Stimulated activated CD8-positive, alpha-beta memory T cell treated with anti-CD3 and anti-CD28 coated beads, Interleukin-15, amount 100 ng/mL, for 1 hour (primary cell): ENCODE data around the gene HCRTR2.
"Not testable (repeated sequence)": the region's sequence is repeated elsewhere in the genome, so short reads cannot be mapped to it uniquely, and the experiment has no call there.

ENCODE experiments used
- DNase-seq: peaks from one replicate; pipeline ENCODE4 v3.0.0-alpha.2; 2020; ENCODE audit warnings: low read depth

HCRTR2 gene

DNA sequence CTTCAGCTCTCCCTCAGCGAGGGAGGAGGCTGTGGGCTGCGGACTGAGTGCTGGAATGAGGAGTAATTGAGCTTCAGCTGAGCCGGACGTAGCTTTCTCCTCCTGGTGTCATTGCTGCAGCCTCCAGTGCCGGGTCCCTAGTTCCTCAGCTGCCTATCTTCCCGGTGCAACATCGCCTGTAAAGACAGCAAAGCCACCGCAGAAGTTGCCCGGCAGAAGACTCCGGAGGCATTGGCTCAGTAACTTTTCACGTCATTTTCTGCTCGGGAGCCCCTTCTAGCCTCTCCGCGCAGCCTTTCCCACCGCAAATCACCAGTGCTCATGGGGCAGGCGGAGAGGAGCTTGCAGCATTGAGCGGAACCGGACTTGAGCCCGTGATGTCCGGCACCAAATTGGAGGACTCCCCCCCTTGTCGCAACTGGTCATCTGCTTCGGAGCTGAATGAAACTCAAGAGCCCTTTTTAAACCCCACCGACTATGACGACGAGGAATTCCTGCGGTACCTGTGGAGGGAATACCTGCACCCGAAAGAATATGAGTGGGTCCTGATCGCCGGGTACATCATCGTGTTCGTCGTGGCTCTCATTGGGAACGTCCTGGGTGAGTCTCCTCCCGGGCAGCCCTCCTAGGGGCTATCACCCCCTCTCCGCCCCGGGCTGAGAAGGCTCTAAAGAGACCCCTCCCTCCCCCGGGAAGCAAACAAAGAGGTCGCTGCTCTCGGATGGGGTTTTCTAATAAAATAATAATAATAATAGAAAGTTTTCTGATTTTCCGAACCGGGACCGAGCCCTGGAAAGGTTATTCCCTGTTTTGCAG, at the start of gene HCRTR2:
TSS of gene HCRTR2 (plus strand) at position 305 of the 816 bp plus-strand sequence. CDS start at position 378, 73 bp downstream.
- DNase-seq = no peak

DNA sequence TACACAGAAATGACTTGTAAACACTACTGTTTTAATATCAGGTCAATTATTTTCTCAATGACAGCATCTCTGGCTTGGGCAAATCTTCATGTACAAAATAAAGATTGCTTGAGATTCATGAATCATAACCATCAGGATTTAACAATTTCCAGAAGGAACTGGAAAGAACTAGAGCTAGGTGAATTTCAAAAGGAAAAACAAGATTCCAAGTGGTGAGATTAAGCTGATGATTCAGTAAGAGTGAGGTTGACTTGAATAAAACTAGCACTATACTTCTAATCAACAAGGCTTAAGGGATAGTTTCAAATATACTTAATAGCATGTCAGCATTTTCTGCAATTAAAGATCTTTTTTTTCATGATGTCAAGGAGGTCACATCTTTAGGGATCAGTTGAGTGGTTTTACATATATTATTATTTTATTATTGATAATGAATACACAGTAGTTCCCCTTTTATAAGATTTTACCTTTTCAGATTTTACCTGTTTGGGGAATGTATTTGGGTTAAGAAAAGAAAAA, 43.5 kb upstream of the HCRTR2 start:
- no peak for DNase-seq

DNA sequence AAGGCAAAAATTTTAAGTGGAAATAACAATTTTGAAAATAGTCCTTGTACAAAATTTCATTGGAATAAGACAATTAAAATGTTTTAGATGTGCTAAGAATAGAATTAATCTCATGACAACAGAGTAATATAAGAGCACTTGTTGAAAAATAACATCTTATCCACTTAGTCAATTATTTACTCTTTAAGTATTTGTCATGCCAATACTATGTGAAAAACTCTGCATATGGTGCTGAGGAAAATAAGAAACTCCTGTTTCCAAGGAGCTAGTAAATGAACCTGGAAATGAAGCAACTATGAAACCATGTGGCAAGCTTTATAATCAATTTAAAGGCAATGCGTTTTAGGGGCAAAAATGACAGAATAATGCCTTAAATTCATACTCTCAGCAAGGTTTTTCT, 42.7 kb upstream of the HCRTR2 start:
- no peak for DNase-seq

DNA sequence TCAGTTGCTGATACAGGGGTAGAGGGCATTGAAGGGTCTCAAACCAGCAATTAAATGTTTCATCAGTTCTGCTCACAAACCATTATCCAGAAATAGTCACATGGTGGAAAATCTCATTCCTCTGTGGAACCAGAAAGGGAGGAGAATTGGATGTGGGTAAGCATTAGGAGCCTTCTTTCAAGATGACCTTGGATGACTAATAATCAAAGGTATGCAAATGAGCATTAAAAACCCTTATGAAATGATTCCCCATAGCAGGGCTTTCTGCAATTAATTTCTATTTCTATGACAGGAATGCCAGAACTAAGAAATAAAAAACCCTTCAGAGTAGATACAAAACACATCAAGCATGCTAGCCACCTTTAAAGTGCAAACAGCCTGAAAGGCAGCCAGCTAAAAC, 37.4 kb upstream of the HCRTR2 start:
- no peak for DNase-seq

DNA sequence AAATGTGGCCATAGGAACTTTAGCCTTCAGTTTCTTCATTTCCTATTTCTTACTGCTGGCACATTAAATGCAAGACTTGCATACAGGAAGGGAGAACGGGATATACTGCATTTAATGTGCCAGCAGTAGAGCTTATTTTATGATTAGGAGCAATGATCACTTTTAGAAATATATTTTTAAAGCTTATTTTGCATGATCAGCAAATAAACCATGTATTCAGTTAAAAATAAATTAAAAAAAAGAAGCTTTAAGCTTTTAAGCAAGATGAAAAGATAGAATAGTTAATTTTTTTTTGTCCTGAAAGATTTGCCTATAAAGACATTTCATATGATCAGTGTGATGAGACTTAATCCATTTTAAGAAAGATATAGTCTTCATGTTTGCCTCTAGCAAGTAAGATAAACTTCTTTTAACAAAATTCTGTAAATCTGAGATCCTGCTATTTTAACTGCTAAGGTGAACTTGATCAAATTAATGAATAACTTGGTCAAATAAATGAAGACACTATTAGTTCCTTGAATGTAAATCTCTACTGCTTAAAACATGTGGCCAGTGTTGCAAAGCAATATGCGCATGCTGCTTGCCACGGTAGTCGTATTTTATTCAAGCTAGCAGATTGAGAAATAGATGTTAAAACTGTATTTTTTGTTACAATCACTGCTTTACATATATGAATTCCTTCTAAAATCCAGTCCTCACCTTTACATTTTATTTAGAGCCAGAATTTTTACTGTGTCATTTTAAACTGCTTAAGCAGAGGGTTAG, 36.2 kb upstream of the HCRTR2 start:
- DNase-seq = no peak

DNA sequence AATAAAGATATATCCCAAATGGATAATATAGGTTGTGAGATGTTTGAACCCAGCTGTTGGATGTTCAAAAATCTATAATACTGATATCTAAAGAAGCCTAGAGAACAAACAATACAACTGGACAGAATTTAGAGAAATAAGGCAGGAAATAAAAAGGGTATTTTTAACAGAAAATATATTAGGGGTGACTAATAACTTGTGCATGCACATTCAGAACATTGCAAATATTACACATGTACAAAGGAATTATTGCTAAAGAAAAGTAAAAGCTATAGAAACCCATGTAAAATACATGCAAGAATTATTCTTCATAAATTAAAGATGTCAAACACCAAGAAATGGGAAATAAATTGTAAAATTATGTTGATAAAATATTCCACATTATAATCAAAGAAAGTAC, 32.7 kb upstream of the HCRTR2 start:
- DNase-seq = no peak

DNA sequence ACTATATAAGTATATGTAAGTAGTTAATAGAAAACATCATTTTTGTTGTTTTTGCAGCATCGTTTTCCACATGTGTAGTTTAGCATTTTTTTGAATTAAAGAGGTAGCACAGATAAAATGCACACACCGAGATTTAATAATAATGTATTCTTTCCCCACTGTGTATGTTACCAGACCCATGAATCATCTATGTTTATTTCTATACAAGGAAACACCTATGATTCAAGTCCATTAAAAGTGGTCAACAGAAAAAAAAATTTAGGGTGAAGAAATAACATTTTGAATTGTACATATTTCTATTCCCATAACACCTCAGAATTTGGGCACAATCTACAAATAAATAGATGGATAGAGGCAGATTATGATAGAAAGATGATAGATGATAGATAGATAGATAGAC, 31.7 kb upstream of the HCRTR2 start:
- DNase-seq = no peak

DNA sequence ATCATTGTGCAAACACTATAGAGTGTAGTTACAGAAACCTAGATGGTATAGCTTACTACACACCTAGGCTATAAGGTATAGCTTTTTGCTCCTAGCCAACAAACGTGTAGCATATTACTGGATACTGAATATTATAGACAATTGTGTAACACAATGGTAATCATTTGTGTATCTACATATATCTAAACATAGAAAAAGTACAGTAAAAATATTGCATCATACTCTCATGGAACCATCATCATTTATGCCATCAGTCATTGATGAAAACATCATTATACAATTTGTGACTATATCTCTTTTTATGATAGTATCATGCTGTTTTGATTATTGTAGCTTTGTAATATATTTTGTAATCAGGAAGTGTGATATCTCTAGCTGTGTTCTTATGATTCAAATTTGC, 21.0 kb upstream of the HCRTR2 start:
- no peak for DNase-seq

DNA sequence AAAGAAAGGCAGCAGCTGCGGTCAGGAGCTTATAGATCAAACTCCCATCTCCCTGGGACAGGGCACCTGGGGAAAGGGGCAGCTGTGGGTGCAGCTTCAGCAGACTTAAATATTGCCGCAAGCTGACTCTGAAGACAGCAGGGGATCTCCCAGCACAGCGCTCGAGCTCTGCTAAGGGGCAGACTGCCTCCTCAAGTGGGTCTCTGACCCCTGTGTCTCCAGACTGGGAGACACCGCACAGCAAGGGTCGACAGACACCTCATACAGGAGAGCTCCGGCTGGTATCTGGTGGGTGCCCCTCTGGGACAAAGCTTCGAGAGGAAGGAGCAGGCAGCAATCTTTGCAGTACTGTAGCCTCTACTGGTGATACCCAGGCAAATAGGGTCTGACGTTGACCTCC, 15.5 kb upstream of the HCRTR2 start:
- not testable (repeated sequence) for DNase-seq

DNA sequence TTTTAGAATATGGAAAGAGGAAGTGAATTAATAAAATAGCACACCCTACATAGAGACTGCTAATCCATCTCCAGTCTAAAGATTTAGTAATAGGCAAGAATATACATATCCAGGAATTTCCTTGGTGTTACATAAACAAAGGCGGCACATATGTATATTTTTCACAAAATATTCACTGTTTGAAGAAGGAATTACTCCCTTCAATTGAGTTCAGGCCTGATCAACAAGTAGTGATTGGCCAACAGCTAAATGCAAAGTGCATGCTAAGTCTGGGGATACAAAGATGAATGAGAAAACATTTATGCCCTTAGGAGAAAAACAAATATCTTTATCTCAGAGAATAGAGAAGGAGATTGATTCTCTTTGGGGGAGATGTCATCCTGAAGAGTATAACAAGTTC, 6.5 kb upstream of the HCRTR2 start:
- DNase-seq = no peak

DNA sequence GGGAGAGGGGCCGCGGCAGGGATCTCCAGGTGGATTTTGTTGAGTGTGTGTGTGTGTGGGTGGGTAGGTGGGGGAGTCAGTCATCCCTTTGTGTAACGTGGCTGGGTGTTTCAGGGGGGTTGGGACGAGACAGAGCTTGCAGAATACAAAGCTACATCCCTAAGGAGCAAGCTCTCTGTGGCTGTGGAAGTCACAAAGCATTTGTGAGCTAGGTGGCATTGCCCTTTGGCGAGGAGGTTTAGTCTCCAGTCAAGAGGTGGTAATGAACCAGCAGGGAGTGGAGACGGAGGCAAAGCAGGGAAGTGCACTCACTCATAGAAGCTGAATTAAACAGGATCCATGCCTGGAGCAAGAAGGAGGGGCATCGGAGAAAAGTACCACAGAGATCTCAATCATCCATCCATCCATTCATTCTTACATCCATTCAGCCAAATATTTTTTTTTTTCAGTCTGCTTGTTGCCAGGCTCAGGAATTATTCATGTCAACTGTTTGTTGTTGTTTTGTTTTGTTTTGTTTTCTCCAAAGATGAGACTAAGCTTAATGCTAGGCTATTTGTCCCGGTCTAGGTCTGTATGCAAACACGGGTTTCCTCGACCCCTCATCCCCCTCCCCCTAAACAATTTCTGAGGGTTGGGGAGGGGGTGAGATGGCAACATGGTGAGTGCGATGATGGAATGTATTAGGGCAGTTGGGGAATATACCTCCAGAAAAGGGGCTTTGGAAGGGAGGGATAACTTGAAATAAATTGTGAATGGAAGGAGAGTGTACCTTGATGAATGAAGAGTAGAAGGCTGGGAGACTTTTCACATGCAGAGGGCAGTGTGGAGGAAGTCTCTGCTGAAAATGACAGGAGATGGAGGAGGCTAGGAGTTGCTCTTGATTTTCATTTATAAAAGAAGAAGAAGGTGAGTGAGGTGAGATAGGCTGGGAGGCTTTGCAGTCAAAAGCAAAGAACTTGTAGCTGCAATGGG, 1.0 kb downstream of the HCRTR2 start:
- DNase-seq = no peak

DNA sequence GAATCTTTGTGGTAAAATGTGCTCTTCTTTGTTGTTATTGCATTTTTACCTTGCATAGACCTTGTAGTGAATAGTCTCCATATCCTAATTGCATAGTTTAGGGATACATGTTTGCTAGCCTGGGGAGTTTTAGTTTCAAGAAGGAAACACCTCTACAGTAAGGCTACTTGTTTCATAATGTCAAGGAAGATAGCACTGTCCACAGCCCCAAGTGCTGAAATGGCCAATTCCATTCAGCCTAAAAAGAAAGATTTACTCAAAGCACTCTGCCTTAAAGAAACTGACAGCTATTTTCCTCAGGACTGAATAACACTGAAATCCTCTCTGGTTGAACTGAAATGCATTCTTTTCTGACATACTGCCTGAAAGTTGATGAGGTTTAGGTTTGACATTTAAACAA, 2.6 kb downstream of the HCRTR2 start:
- no peak for DNase-seq

DNA sequence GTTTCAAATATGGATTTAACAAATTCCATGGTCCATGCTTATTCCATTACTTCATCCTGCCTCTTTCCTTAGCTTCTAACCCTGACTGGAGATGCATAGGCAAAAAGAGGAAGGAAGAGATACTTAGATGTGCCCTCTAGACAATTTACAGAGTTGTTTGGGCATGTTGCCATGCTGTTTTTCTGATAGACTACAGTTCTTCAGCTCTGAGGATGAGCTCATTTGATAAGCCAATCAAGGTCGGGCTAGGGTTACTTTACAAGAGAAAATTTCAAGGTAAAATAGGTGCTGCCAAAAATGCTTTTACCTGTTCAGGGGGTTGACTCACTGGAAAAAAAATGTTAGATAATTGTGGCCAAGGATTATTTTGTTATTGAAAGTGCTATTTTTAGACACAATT, 5.9 kb downstream of the HCRTR2 start:
- no peak for DNase-seq

DNA sequence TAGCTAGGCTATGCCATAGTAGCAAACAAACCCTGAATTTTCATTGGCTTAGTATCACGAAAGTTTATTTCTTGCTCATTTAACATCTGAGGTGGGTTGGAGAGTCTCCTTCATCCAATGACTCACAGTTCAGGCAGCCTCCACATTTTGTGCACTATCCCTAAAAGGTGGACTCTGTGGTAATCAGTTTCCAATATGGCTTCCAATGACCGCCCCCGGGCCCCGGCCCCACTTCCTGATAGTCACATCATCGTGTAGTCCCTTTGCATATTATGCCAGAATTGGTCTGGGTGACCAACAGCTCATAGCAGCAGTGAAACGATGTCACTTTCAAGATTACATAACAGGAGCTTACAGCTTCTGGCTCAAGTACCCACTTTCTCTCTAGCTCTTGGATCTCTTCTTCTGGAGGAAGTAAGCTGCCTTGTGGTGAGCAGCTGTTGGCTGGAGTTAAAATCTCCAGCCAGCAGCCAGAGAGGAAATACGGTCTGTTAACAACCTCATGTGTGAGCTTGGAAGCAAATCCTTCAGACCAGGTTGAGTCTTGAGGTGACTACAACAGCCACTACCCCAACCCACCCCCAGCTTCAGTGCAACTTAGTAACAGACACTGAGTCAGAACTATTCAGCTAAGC, 7.8 kb downstream of the HCRTR2 start:
- no peak for DNase-seq

DNA sequence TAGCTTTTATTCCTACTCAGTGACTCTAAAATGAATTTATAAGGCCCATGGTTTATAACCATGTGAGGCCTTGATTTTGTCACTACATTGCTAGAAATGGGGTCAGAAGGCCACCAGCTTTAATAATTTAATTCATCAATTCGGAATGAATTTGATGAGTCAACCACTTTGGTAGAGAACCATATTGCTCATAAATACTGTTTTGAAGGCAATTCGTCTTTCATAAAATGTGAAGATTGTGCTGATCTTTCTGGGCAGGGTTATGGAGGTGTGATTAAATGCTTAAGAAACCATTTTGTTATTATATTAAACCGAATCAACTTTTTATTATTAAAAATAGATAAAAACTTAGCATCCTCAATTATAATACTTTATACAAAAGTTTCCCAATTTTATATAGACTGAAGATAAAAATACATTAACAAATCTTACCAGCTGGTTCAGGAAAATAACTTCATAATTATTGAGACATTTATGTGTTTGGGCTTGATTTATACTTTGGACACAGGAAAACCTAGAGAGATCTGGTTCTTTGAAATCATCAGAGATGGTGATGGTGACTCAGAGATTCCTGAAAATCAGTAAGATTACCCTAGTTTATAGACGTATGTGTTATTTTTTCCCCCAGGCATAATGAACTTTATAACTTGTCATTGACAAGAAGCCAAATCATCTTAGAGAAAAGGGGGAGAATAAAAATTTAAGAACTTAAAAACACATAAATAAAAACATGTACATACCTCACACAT, 10.6 kb downstream of the HCRTR2 start:
- no peak for DNase-seq

DNA sequence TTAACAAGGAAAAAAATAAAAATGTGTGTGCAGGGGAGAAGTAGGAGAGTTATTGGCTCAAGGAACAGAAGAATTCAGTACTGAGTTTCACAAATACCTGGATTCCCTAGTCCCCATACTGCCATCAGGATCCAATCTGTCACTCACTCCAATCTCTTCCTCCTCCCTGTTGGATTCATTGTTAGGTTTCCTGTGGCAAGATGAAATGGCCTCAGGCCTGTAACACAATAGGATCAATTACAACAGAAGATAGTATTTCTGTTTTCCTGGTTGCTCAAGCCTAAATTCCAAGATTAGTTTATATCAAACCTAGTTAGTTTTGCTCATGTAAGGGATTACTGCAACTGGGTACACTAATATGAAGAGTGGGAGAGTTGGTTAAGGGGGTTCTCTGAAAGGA, 24.4 kb downstream of the HCRTR2 start:
- no peak for DNase-seq

DNA sequence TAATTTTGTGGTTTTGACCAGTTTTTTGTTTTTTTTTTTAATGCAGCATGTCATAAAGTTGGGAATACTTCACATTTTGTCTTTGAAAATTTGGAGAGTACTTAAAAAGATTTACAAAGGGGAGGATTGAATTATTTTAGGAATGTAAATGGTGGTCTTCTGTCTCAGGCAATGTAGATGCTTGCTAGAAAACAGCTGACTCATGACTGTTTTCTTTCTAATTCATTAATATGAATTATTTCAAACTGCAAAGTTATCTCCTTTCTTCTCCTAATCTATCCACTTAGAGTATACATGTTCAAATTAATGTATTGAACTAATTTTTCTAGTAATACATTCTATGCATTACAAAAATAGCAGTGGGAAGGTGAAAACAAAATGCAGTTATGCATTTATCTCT, 24.9 kb downstream of the HCRTR2 start:
- DNase-seq = no peak

DNA sequence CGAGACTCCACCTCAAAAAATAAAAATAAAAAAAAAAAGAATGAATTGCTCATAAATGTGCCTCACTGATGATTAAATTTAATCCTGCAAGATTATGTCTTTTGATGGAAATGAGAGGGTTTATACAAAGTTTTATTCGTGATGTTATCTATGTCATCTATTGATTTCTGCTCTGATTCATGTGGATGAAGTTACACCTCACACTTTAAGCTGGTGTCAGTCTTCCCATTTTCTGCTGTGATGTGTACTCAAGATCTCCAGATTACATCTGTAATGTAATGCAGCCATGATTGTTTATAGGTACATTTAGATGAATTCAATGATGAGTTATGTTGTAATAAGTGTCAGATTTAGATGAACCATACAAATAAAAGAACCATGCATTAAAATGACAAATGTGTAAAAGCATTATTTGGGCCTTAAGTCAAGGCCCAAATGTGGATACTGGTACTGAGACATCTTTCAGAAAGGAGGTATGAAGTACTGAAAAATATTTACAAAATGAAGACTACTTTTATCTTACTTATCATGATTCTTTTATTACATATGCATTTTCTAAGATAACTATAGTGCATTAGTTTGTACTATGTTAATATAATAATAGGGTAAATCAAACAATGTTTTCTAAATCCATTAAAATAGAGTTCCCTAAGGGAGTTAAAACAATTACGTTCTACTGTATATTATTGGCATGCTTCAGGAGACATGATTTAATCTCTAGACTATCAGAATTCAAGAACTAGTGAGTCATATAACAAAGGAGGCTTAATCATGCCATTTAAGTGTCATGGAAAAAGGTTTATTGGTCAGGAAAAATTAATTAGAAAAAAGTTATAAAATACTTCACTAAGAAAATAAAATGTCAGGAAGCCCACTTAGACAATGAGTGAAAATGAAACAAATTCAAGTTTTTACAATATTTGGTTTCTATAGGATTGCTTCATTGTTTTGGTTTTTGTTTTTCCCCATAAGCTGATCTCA, 34.5 kb downstream of the HCRTR2 start:
- DNase-seq = no peak

DNA sequence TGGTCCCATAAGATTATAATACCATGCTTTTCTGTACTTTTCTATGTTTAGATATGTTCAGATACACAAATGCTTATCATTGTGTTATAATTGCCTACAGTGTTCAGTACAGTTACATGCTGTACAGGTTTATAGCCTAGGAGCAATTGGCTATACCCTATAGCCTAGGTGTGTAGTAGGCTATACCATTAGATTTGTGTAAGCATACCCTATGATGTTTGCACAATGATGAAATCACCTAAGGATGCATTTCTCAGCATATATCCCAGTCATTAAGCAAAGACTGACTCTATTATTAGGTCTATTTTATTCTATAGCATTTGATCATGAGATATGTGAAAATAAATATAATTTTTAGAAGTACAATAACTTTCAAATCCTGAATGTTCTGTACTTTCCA, 36.6 kb downstream of the HCRTR2 start:
- no peak for DNase-seq

DNA sequence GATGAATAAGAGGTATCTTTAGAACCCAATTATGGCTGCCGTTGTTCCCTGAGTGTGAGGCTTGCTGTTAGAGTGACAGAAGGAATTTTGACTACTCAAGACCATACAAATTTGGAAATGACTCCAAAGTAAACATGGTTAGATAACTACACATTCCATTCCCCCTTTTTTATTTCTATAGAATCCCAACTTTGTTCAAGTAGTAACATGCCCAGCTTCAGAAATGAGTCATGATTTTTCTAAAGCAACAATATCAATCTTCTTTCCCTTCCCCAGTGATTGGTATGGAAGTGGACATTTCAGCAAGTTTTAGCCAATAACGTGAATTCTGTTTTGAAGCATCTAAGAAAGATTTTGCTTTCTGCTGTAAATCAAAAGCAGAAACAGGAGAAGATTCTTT, 37.8 kb downstream of the HCRTR2 start:
- DNase-seq = no peak
